ENCODE results near the gene AHCYL2. TPM values are rescaled to one million over a fixed set of nuclear protein-coding genes. Genes with fewer than 3 reads are reported as not detected.
"Not testable (repeated sequence)": the region's sequence is repeated elsewhere in the genome, so short reads cannot be mapped to it uniquely, and the experiment has no call there.

The AHCYL2 gene
- total RNA-seq, 1 donor: 8.6 TPM

GRCh38 chr7:129438281-129438838 is 213.5 kb downstream of the AHCYL2 start:
- no peak for DNase-seq (ENCODE audit: low read depth)
- no peak for TF ChIP-seq CTCF (IDR thresholded peaks at IDR 0.05; ENCODE audit: insufficient read depth, low read depth, low read length)
- no peak overlapping the region for H3K4me3 ChIP-seq (ENCODE audit: low read depth, low read length)

GRCh38 chr7:129438839-129439651 is 214.2 kb downstream of the AHCYL2 start:
- peak; percentile 34 for DNase-seq (ENCODE audit: low read depth)
- TF ChIP-seq CTCF (IDR thresholded peaks at IDR 0.05; ENCODE audit: insufficient read depth, low read depth, low read length): no peak
- no peak overlapping the region for H3K4me3 ChIP-seq (ENCODE audit: low read depth, low read length)

- no peak for TF ChIP-seq CTCF (IDR thresholded peaks at IDR 0.05; ENCODE audit: insufficient read depth, low read depth, low read length)
- DNase-seq (ENCODE audit: low read depth): no peak
- no peak overlapping the region for H3K4me3 ChIP-seq (ENCODE audit: low read depth, low read length)
Measured at GRCh38 chr7:129439963-129440625, 215.3 kb downstream of the AHCYL2 start.

- no peak for DNase-seq (ENCODE audit: low read depth)
- TF ChIP-seq CTCF (IDR thresholded peaks at IDR 0.05; ENCODE audit: insufficient read depth, low read depth, low read length): no peak
- H3K4me3 ChIP-seq (ENCODE audit: low read depth, low read length): no peak overlapping the region
Measured at GRCh38 chr7:129443612-129444011, 218.8 kb downstream of the AHCYL2 start.

GRCh38 chr7:129444776-129445175 is 219.9 kb downstream of the AHCYL2 start:
- not testable (repeated sequence) for H3K4me3 ChIP-seq (ENCODE audit: low read depth, low read length); DNase-seq (ENCODE audit: low read depth)

GRCh38 chr7:129446925-129447324 is 222.1 kb downstream of the AHCYL2 start:
- DNase-seq (ENCODE audit: low read depth); H3K4me3 ChIP-seq (ENCODE audit: low read depth, low read length): not testable (repeated sequence)

GRCh38 chr7:129447445-129447844 is 222.6 kb downstream of the AHCYL2 start:
- not testable (repeated sequence) for DNase-seq (ENCODE audit: low read depth); H3K4me3 ChIP-seq (ENCODE audit: low read depth, low read length)

GRCh38 chr7:129448608-129449007 is 223.8 kb downstream of the AHCYL2 start:
- H3K4me3 ChIP-seq (ENCODE audit: low read depth, low read length); DNase-seq (ENCODE audit: low read depth): not testable (repeated sequence)

- no peak overlapping the region for H3K4me3 ChIP-seq (ENCODE audit: low read depth, low read length)
- TF ChIP-seq CTCF (IDR thresholded peaks at IDR 0.05; ENCODE audit: insufficient read depth, low read depth, low read length): no peak
- DNase-seq (ENCODE audit: low read depth): no peak
Measured at GRCh38 chr7:129450295-129450694, 225.5 kb downstream of the AHCYL2 start.
